ENCODE data around the gene CNNM2. TPM values are rescaled to one million over a fixed set of nuclear protein-coding genes. Genes with fewer than 3 reads are reported as not detected.

CNNM2 gene
- total RNA-seq, 3 donors from 2014 or later = 22.6 to 53.2 (median 27.3) TPM

GRCh38 chr10:103042129-103042528 lies 124.0 kb downstream of the CNNM2 start:
- intact Hi-C loops (cut with DNase I, micrococcal nuclease) = no loop called here
- no peak for DNase-seq
- Histone ChIP-seq H3K4me1 (ENCODE audit: low read depth) (no peaks in the 10 kb centered on the region), H3K4me3 (no peak overlapping the region), H3K36me3 (ENCODE audit: low read depth) (no peaks in the 10 kb centered on the region), H3K9me3 (no peaks in the 10 kb centered on the region)
- ATAC-seq = peak; percentile 46
- TF ChIP-seq CTCF (IDR thresholded peaks at IDR 0.05) = no peak

- ATAC-seq (no peak), DNase-seq (no peak)
- Histone ChIP-seq H3K36me3 (ENCODE audit: low read depth) (no peaks in the 10 kb centered on the region), H3K4me1 (ENCODE audit: low read depth) (no peaks in the 10 kb centered on the region), H3K4me3 (no peak overlapping the region), H3K9me3 (no peaks in the 10 kb centered on the region)
- TF ChIP-seq CTCF (IDR thresholded peaks at IDR 0.05) = no peak
- intact Hi-C loops (cut with DNase I, micrococcal nuclease) = no loop called here
These were observed 124.8 kb downstream of the CNNM2 start for GRCh38 chr10:103042908-103043307.

GRCh38 chr10:103044942-103045489 lies 126.9 kb downstream of the CNNM2 start:
- TF ChIP-seq CTCF (IDR thresholded peaks at IDR 0.05) = no peak
- Histone ChIP-seq H3K4me1 (ENCODE audit: low read depth) (no peaks in the 10 kb centered on the region), H3K4me3 (no peak overlapping the region), H3K36me3 (ENCODE audit: low read depth) (no peaks in the 10 kb centered on the region), H3K9me3 (no peaks in the 10 kb centered on the region)
- no peak for DNase-seq
- ATAC-seq = no peak
- intact Hi-C loops (cut with DNase I, micrococcal nuclease) = no loop called here

GRCh38 chr10:103045961-103046360 lies 127.9 kb downstream of the CNNM2 start:
- intact Hi-C loops (cut with DNase I, micrococcal nuclease) = no loop called here
- ATAC-seq = no peak
- Histone ChIP-seq H3K9me3 (no peaks in the 10 kb centered on the region), H3K4me3 (no peak overlapping the region), H3K36me3 (ENCODE audit: low read depth) (no peaks in the 10 kb centered on the region), H3K4me1 (ENCODE audit: low read depth) (no peaks in the 10 kb centered on the region)
- DNase-seq = no peak
- no peak for TF ChIP-seq CTCF (IDR thresholded peaks at IDR 0.05)

- TF ChIP-seq CTCF (IDR thresholded peaks at IDR 0.05) = no peak
- Histone ChIP-seq H3K4me3 (no peak overlapping the region), H3K4me1 (ENCODE audit: low read depth) (no peaks in the 10 kb centered on the region), H3K36me3 (ENCODE audit: low read depth) (no peaks in the 10 kb centered on the region), H3K9me3 (no peaks in the 10 kb centered on the region)
- intact Hi-C loops (cut with DNase I, micrococcal nuclease) = no loop called here
- no peak for ATAC-seq
- DNase-seq = no peak
These were observed 129.3 kb downstream of the CNNM2 start for GRCh38 chr10:103047381-103047780.

- no peak for TF ChIP-seq CTCF (IDR thresholded peaks at IDR 0.05)
- no peaks in the 10 kb centered on the region for H3K9me3 ChIP-seq
- ATAC-seq = no peak
- intact Hi-C loops (cut with DNase I, micrococcal nuclease) = no loop called here
- H3K36me3 ChIP-seq (ENCODE audit: low read depth) = no peaks in the 10 kb centered on the region
- no peak for DNase-seq
- H3K4me3 ChIP-seq = no peak overlapping the region
- H3K4me1 ChIP-seq (ENCODE audit: low read depth) = no peaks in the 10 kb centered on the region
These were observed 131.1 kb downstream of the CNNM2 start for GRCh38 chr10:103049237-103049636.

All from mucosa of descending colon (tissue), 3 donors.